Measurements from ENCODE around the gene MAD1L1. TPM values are rescaled to one million over a fixed set of nuclear protein-coding genes. Genes with fewer than 3 reads are reported as not detected.

MAD1L1 gene
- total RNA-seq, 1 experiment from 2014 or later = 50.8 TPM

- CTCF ChIA-PET = no interaction called here
- intact Hi-C loops (cut with micrococcal nuclease; ENCODE audit: unreplicated experiment) = no loop called here
- BruUV-seq (replicated peaks) = no TSS peak
These were observed 387.0 kb downstream of the MAD1L1 start for GRCh38 chr7:1845536-1846311.

DNA sequence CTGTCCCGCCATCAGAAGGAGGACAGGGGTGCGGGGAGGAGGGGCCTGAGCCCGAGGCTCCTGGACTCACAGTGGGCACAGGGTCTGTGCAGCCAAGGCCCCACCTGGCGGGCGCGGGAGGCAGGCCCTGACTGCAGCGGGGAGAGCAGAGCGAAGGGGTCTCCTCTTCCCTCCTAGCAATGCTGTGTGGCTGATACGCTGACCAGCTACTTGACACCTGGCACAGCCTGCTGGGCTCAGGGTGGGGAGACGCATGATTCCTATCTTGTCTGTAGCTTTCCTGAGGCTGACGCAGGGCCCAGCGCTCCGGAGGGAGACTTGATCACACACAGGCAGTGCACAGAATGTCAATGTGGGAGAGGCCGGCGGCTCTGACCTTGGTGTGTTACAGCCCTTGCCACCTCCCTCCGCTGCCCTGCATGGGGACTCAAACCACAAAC is 387.8 kb downstream of the MAD1L1 start:
- Histone ChIP-seq H3K79me2 (ENCODE audit: low read depth) (no peaks in the 10 kb centered on the region), H3K4me3 (no peak overlapping the region), H3K27ac (no peak overlapping the region), H3K27me3 (ENCODE audit: insufficient read depth, low read depth) (no peaks in the 10 kb centered on the region), H3F3A (ENCODE audit: insufficient read depth, low read depth) (no peaks in the 10 kb centered on the region), H4K20me1 (ENCODE audit: insufficient read depth) (no peaks in the 10 kb centered on the region), H3K4me1 (replicated peaks; ENCODE audit: insufficient read depth) (no peaks in the 10 kb centered on the region), H3K9me3 (ENCODE audit: insufficient read depth, low read depth) (no peaks in the 10 kb centered on the region), H3K36me3 (ENCODE audit: low read depth) (no peaks in the 10 kb centered on the region), H3K4me2 (no peak overlapping the region), H2AFZ (no peak overlapping the region), H3K9me2 (ENCODE audit: insufficient read depth) (no peaks in the 10 kb centered on the region)
- intact Hi-C loops (cut with micrococcal nuclease; ENCODE audit: unreplicated experiment) = no loop called here
- no TSS peak for BruUV-seq (replicated peaks)
- DNase-seq = peak in 1 of 2 experiments; percentile 21
- POLR2A ChIA-PET (ENCODE audit: unreplicated experiment) = no interaction called here
- CTCF ChIA-PET = no interaction called here
- no peak for TF ChIP-seq EZH2 (IDR thresholded peaks at IDR 0.05; ENCODE audit: low read depth)
- TF ChIP-seq CTCF (conservative IDR thresholded peaks at IDR 0.05) = no peak

More at GRCh38 chr7:1845536-1846311, 387.0 kb downstream of the MAD1L1 start:
- POLR2A ChIA-PET (ENCODE audit: unreplicated experiment) = no interaction called here
- no peak for TF ChIP-seq EZH2 (IDR thresholded peaks at IDR 0.05; ENCODE audit: low read depth)
- no peaks in the 10 kb centered on the region for H3K36me3 ChIP-seq (ENCODE audit: low read depth)
- no peaks in the 10 kb centered on the region for H3F3A ChIP-seq (ENCODE audit: insufficient read depth, low read depth)
- no peak overlapping the region for H3K4me3 ChIP-seq
- H3K9me2 ChIP-seq (ENCODE audit: insufficient read depth) = no peaks in the 10 kb centered on the region
- no peak overlapping the region for H2AFZ ChIP-seq
- H3K27ac ChIP-seq = no peak overlapping the region
- no peaks in the 10 kb centered on the region for H3K79me2 ChIP-seq (ENCODE audit: low read depth)
- 0 out of 2 replicates have a peak, but pooled peaks cover 6% of the 10 kb centered on the region for H4K20me1 ChIP-seq (ENCODE audit: insufficient read depth)
- no peaks in the 10 kb centered on the region for H3K9me3 ChIP-seq (ENCODE audit: insufficient read depth, low read depth)
- peak in 1 of 2 experiments; percentile 5 for DNase-seq
- no peaks in the 10 kb centered on the region for H3K4me1 ChIP-seq (replicated peaks; ENCODE audit: insufficient read depth)
- no peak overlapping the region for H3K4me2 ChIP-seq
- no peaks in the 10 kb centered on the region for H3K27me3 ChIP-seq (ENCODE audit: insufficient read depth, low read depth)

DNA sequence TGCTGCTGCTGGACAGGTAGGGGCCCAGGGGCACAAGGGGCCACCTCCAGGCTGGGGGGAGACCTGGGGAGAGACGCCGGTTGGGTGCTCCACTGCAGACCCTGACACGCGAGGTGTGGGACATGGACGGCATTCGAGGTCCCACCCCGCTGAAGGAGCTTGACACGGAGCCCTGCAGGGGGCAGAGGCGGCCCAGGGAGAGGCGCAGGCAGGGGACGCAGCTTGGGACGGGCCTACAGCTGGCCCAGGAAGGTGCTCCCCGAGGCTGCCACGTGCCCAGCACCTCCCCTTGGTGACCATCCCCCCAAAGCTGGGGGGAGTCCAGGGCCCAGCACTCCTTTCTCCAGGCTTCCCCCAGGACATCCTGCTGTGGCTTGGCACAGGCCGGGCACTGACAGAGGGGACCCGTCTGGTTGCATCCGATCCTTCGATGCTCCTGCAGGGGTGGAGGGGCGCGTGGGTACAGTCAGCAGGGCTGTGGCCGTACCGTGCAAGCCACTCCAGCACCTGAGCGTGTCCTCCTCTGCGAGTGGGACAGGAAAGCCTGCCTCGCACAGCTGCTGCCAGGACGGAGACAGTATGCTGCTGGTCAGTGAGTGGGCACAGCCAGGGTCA is 388.3 kb downstream of the MAD1L1 start:
- H3K79me2 ChIP-seq (ENCODE audit: low read depth) = no peaks in the 10 kb centered on the region
- H3K36me3 ChIP-seq (ENCODE audit: low read depth) = no peaks in the 10 kb centered on the region
- H2AFZ ChIP-seq = no peak overlapping the region
- no peak overlapping the region for H3K4me2 ChIP-seq
- no peaks in the 10 kb centered on the region for H3F3A ChIP-seq (ENCODE audit: insufficient read depth, low read depth)
- no peak for TF ChIP-seq CTCF (conservative IDR thresholded peaks at IDR 0.05)
- no peak for TF ChIP-seq EZH2 (IDR thresholded peaks at IDR 0.05; ENCODE audit: low read depth)
- H3K27me3 ChIP-seq (ENCODE audit: insufficient read depth, low read depth) = no peaks in the 10 kb centered on the region
- H3K27ac ChIP-seq = no peak overlapping the region
- H3K9me2 ChIP-seq (ENCODE audit: insufficient read depth) = no peaks in the 10 kb centered on the region
- no peaks in the 10 kb centered on the region for H3K9me3 ChIP-seq (ENCODE audit: insufficient read depth, low read depth)
- no peaks in the 10 kb centered on the region for H3K4me1 ChIP-seq (replicated peaks; ENCODE audit: insufficient read depth)
- POLR2A ChIA-PET (ENCODE audit: unreplicated experiment) = no interaction called here
- CTCF ChIA-PET = no interaction called here
- no peak overlapping the region for H3K4me3 ChIP-seq
- no TSS peak for BruUV-seq (replicated peaks)
- H4K20me1 ChIP-seq (ENCODE audit: insufficient read depth) = no peaks in the 10 kb centered on the region
- intact Hi-C loops (cut with micrococcal nuclease; ENCODE audit: unreplicated experiment) = no loop called here
- DNase-seq = peak in 1 of 2 experiments; percentile 20

All from PC-9 (cell line).